Body of pancreas (tissue), 4 donors: ENCODE data around the gene STXBP1. TPM values are rescaled to one million over a fixed set of nuclear protein-coding genes. Genes with fewer than 3 reads are reported as not detected.
A peak's percentile ranks its signal among the peaks of the same experiment; 100 is the strongest.

Source experiments
- ATAC-seq: fragments of 150-250 bp; one replicate; pipeline ENCODE4 v1.9.1; 2016
- DNase-seq, 4 donors: peaks; one replicate each; pipeline ENCODE4 v3.0.0-alpha.2; 2019
- H3K27ac ChIP-seq, 4 donors: fragments of 200-600 bp; sonication (generic); 1 replicate in 3 of 4; 2 replicates in 1 of 4; pipeline versions ENCODE4 v1.5.1 to v1.6.1; 2016 to 2019; ENCODE audit warnings: mild to moderate bottlenecking in 1 of 4, mixed read lengths in 1 of 4, moderate library complexity in 1 of 4
- H3K27me3 ChIP-seq, 2 donors: fragments of 200-600 bp; sonication (generic); one replicate each; pipeline ENCODE4 v1.6.0; 2016; ENCODE audit warnings: mild to moderate bottlenecking in 1 of 2
- H3K36me3 ChIP-seq, 2 donors: fragments of 200-600 bp; sonication (generic); replicated peaks in 1 of 2; 2 replicates each; pipeline ENCODE4 v1.5.1; 2016; ENCODE audit warnings: low read depth in 2 of 2; ENCODE audit not compliant: insufficient read depth in 1 of 2
- H3K4me1 ChIP-seq: fragments of 200-600 bp; sonication (generic); one replicate; pipeline ENCODE4 v1.6.0; 2016
- H3K4me3 ChIP-seq, 2 donors: fragments of 200-600 bp; sonication (generic); 1 replicate in 1 of 2; 2 replicates in 1 of 2; pipeline ENCODE4 v1.5.1; 2016 to 2019
- H3K9me3 ChIP-seq, 3 donors: fragments of 200-600 bp; sonication (generic); 1 replicate in 2 of 3; 2 replicates in 1 of 3; pipeline ENCODE4 v1.5.1; 2016
- POLR2A ChIP-seq, 3 donors: fragments of 450-650 bp; IDR thresholded peaks; one replicate each; pipeline ENCODE4 v1.6.1; 2016; ENCODE audit warnings: antibody characterized with exemption in 3 of 3, mild to moderate bottlenecking in 2 of 3
- WGBS, 2 donors: methylation state at CpG; one replicate each; pipeline ENCODE4 v1.1.5; 2017; 5-methylcytosine and 5-hydroxymethylcytosine counted together
- intact Hi-C: fragments of 100-400 bp; cut with DNase I; formaldehyde crosslinking; loops from one replicate; pipeline ENCODE4 v1.15.1; 2023
- total RNA-seq, 2 donors: library from RNA; depleted of rRNA; stranded (reverse); fragments of >200 nt; gene quantifications; one replicate each; pipeline ENCODE4 v1.1.0, GENCODE V29; 2016
- TF ChIP-seq, protein P1 (sequence below), 7 experiments: fragments of 450-650 bp in 4 of 7; fragments of 200-600 bp in 3 of 7; sonication (generic) in 3 of 7; IDR thresholded peaks; one replicate each; pipeline ENCODE4 v1.5.1; 2016 to 2019; ENCODE audit warnings: antibody characterized with exemption in 7 of 7

The STXBP1 gene
- total RNA-seq, 2 donors from 2014 or later = 34.5 to 39.9 TPM

GRCh38 chr9:127640908-127641545 is 28.9 kb downstream of the STXBP1 start:
- TF ChIP-seq POLR2A (IDR thresholded peaks at IDR 0.05) = no peak
- TF ChIP-seq, protein P1, sequence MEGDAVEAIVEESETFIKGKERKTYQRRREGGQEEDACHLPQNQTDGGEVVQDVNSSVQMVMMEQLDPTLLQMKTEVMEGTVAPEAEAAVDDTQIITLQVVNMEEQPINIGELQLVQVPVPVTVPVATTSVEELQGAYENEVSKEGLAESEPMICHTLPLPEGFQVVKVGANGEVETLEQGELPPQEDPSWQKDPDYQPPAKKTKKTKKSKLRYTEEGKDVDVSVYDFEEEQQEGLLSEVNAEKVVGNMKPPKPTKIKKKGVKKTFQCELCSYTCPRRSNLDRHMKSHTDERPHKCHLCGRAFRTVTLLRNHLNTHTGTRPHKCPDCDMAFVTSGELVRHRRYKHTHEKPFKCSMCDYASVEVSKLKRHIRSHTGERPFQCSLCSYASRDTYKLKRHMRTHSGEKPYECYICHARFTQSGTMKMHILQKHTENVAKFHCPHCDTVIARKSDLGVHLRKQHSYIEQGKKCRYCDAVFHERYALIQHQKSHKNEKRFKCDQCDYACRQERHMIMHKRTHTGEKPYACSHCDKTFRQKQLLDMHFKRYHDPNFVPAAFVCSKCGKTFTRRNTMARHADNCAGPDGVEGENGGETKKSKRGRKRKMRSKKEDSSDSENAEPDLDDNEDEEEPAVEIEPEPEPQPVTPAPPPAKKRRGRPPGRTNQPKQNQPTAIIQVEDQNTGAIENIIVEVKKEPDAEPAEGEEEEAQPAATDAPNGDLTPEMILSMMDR (IDR thresholded peaks at IDR 0.05) = no peak
- H3K27ac ChIP-seq = peak overlapping the region in 2 of 4 donors; percentile 70 to 75
- no peaks in the 10 kb centered on the region for H3K36me3 ChIP-seq
- DNase-seq (no peak), ATAC-seq (no peak)
- no peaks in the 10 kb centered on the region for H3K27me3 ChIP-seq
- H3K4me1 ChIP-seq = peaks cover 37% of the 10 kb centered on the region
- no peaks in the 10 kb centered on the region for H3K9me3 ChIP-seq
- no peak overlapping the region for H3K4me3 ChIP-seq
- intact Hi-C loops = no loop called here
- 92 to 97% methylated on average over 5 of the region's 5 CpGs for WGBS, 2 donors

- TF ChIP-seq, protein P1 (IDR thresholded peaks at IDR 0.05) = no peak
- TF ChIP-seq POLR2A (IDR thresholded peaks at IDR 0.05) = no peak
- 5 to 20% methylated on average over 10 of the region's 10 CpGs for WGBS, 2 donors
- Histone ChIP-seq H3K9me3 (no peaks in the 10 kb centered on the region), H3K4me3 (no peak overlapping the region), H3K36me3 (no peaks in the 10 kb centered on the region), H3K4me1 (peaks cover 36% of the 10 kb centered on the region), H3K27me3 (no peaks in the 10 kb centered on the region), H3K27ac (peak overlapping the region; percentile 7 to 75 (median 72))
- peak; percentile 47 for ATAC-seq
- peak in 1 of 4 donors; percentile 28 for DNase-seq
- intact Hi-C loops = no loop called here
Measured at GRCh38 chr9:127642082-127642740, 30.1 kb downstream of the STXBP1 start.

- DNase-seq (peak in 1 of 4 donors; percentile 24), ATAC-seq (peak; percentile 25)
- peaks cover 31% of the 10 kb centered on the region for H3K4me1 ChIP-seq
- no peaks in the 10 kb centered on the region for H3K27me3 ChIP-seq
- H3K27ac ChIP-seq = peak overlapping the region in 3 of 4 donors; percentile 49 to 69 (median 68)
- no peaks in the 10 kb centered on the region for H3K9me3 ChIP-seq
- H3K36me3 ChIP-seq = no peaks in the 10 kb centered on the region
- intact Hi-C loops = no loop called here
- TF ChIP-seq, protein P1 (IDR thresholded peaks at IDR 0.05) = no peak
- no peak for TF ChIP-seq POLR2A (IDR thresholded peaks at IDR 0.05)
- WGBS, 2 donors = 54 to 61% methylated on average over 3 to 8 of the region's 8 CpGs
- H3K4me3 ChIP-seq = no peak overlapping the region
Measured at GRCh38 chr9:127644146-127644827, 32.2 kb downstream of the STXBP1 start.

GRCh38 chr9:127644943-127645342 is 32.9 kb downstream of the STXBP1 start:
- Histone ChIP-seq H3K4me3 (no peak overlapping the region), H3K4me1 (peaks cover 31% of the 10 kb centered on the region), H3K27me3 (no peaks in the 10 kb centered on the region), H3K36me3 (no peaks in the 10 kb centered on the region), H3K27ac (peak overlapping the region in 3 of 4 donors; percentile 49 to 69 (median 68)), H3K9me3 (no peaks in the 10 kb centered on the region)
- WGBS, 2 donors = 80 to 87% methylated on average over 4 of the region's 4 CpGs
- intact Hi-C loops = no loop called here
- ATAC-seq (peak; percentile 45), DNase-seq (peak in 1 of 4 donors; percentile 19)
- no peak for TF ChIP-seq POLR2A (IDR thresholded peaks at IDR 0.05)
- TF ChIP-seq, protein P1 (IDR thresholded peaks at IDR 0.05) = no peak
